GM18907 (cell line): ENCODE data around the gene AGGF1.
"Not testable (repeated sequence)": the region's sequence is repeated elsewhere in the genome, so short reads cannot be mapped to it uniquely, and the experiment has no call there.

Experiments used
- ATAC-seq: cut with Tn5 transposase; IDR thresholded peaks from one replicate; pipeline ENCODE4 v1.9.1; 2021; ENCODE audit warnings: mild to moderate bottlenecking, moderate library complexity; ENCODE audit not compliant: unreplicated experiment

AGGF1 gene

DNA sequence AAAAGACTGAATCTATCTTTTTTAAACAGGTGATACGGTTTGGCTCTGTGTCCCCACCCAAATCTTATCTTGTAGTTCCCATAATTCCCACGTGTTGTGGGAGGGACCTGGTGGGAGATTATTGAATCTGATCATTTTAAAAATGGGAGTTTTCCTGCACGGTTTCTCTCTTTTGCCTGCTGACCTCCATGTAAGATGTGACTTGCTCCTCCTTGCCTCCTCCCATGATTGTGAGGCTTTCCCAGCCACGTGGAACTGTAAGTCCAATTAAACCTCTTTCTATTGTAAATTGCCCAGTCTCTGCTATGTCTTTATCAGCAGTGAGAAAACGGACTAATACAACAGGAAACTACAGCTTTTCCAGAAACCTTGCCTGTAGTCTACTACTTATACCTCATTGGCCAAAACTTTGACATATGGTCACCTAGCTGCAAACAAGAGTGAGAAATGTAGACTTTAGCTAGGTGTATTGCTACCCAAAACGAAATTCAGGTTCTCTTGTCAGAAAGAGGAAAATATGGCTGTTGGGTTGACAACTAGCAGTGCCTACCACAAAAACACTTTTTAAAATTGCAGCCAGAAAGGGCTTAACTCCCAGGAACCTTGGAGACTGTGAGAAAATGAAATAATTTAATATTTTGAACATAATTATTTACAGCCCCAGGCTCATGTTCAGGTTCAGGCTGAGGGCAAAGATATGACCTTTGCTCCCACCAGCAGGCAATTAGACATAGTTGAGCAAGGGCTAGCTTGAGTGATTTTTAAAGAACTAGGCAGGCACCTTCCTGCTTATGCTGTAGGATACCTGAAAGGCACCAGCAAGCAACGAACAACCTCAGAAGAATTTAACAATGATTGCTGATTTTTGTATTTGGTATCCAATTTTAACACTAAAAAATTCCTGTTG lies 7.4 kb upstream of the AGGF1 start:
- ATAC-seq: no peak

DNA sequence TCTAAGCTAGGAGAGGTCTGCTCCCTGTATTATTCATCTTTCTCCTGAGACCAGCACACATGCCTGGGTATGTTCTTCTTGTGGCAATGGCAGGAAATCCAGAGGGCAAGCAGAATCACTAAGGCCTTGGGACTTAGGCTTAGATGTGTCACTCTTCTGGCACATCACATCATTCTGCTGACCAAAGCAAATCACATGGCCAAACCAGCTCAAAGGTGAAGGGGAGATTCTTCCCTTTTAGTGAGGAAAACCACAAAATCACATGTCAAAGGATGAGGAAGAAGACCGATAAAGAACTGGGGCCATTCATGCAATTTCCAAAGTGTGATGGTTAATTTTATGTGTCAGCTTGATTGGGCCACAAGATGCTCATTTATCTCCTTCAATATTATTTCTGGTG lies 5.7 kb upstream of the AGGF1 start:
- ATAC-seq: no peak

DNA sequence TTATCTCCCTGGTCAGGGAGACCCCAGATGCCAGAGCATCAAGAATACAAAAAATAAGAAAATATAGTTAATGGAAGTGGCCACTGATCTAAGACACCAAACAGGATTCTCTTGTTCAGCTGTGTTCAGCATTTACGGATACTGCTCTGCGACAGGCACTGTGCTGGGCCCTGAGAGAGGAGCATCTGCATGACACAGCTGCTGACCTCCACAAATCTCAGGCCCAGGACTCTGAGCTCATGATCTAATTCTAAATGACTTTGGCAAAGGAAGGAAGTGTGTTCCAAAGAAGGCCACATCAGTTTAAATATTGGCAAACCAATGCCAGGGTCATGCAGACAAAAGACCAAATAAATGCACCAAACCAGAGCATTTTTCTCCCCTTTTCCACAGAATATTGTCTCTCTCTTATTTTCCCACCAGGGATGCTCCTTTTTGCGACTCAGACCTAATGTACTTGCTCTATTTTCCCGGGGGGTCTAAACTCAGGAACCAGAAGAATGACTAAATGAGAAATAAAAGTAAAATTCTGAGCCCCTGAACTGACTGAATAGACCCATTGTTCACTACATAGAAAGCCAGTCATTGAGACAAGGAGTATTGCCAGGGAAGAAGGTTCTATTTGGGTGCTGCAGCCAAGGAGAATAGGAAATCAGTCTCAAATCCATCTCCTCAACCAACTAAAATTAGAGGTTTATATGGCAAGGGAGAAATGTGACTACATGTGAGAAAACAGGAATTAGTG lies 1.4 kb upstream of the AGGF1 start:
- ATAC-seq: no peak

DNA sequence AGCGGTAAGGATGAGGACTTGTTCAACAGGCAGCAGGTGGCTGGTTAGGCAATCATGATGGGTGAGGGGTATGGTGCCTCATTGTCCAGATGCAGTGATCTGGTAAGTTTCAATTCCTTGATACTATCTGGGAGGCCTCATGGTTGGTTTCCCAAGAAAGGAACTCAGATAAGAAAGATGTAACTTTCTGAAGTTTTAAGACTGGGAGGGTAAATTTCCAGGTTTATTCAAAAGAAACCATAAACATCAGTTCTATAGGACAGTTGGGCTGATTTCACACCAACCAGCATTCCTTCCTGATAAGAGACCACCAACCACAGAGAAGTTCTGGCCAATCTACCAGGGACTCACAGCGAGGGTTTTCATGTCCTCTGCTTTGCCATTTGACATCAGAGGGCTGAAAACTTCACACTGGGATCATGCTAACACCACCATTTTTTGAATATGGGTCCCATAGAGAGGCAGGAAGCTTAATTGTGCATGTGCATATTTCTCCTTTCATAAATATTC lies 773 bp upstream of the AGGF1 start:
- no peak for ATAC-seq

DNA sequence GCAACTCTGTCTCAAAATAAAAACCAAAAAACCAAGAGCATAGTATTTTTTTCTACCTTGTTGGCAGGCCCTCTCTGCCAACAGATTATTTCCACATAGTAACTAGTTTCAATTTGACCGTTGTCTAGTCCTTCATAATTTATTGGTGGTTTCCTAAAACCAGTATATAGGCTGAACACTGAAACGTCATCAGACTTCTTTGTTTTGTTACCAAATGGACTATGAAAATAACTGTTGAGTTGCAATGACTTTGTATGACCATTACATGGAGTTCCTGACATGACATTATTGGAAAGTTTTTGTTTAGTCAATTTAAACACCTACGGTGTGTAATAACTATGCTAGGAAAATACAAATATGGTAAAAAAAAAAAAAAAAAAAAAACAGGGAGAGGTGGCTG lies 1.7 kb downstream of the AGGF1 start:
- ATAC-seq: no peak

DNA sequence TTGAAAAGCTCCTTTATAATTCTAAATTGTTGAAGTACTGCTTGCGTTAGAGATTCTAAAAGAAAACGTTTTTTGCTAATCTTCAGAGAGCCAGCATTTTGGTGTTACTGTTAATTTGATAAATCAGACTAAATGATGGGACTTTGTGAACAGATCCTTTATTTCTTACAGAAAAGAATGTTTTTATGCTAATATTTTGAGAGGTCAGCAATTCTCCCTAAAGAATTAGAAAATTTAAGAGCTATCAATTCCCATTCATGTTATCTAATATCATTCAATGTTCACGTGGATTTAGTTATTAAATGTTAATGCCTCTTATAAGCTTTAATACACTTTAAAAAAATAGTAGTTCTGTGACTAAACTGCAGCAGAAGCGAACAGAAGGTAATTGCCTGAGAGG lies 2.4 kb downstream of the AGGF1 start:
- no peak for ATAC-seq

DNA sequence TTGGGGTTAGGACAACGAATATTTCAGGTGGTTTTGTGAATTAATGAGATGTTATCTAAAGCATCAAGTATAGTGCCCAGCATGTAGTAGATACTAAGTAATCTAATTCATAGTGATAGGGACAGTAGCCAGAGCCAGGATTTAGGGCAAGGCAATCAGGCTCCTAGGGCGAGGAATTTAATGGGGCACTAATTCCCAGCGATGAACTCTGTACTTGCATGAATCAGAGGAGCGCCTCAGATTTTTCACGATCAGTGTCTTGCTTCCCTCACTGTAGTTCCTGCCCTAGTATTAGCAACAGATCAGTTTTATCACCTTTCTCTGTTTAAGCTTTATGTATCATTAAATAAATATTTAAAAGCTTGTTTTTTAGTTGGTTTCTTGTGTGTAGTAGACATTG lies 3.1 kb downstream of the AGGF1 start:
- no peak for ATAC-seq

DNA sequence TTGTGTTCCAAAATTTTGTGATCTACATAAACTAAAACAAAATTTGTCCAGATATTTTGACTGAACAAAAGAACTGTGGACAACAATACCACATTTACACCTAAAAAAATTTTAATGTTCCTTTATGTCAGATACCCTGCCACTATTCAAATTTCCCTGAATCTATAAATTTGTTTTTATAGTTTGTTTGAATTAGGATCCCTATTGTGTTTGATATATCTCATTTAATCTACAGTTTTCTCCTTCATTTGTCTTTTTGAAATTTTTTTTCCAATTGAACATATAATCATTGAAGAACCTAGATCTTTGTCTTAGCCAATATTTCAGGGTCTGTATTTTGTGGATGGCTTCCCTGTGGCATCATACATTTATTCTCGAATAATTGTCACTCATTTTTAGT lies 5.7 kb downstream of the AGGF1 start:
- no peak for ATAC-seq

DNA sequence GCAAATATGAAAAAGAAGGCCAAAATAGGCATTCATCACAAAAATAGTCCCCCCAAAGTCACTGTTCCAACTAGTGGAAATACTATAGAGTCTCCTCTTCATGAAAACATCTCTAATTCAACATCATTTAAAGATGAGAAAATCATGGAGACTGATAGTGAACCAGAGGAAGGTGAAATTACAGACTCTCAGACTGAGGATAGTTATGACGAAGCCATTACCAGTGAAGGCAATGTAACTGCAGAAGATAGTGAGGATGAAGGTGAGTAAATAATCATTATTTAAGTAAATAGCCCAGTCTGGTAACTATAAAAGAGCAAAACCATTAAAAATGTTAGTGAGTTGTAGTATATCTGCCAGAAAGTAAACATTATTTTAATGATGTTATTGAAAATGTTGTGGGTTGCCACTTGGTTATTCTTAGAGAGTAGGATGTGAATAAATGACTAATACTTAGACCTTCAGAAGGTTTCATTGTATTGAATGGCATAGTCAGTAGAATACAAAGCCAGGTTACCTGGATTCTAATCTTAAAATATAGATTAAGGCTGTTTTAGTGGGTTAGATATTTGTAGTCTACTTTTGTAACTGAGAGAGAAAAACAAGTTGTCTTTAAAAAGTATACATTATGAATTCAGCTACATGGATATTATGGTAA lies 16.3 kb downstream of the AGGF1 start:
- no peak for ATAC-seq

DNA sequence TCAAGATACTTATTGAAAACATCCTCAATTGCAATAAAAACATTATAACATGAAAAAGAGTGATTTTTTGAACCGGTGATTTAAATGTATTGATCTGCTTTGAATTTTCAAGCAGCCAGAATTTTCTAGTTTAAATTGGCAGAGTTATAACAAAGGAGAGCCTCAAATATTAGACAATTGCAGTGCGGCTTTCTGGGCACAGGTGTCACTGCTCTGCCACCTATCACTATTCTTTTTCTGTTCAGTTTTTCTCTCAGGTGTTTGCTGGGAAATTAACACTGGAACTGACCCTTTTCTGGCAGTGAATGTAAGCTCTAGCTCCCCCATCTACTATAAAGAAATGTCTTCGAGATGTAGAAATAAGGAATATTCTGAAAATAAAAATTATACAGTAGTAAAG lies 33.8 kb downstream of the AGGF1 start:
- no peak for ATAC-seq

DNA sequence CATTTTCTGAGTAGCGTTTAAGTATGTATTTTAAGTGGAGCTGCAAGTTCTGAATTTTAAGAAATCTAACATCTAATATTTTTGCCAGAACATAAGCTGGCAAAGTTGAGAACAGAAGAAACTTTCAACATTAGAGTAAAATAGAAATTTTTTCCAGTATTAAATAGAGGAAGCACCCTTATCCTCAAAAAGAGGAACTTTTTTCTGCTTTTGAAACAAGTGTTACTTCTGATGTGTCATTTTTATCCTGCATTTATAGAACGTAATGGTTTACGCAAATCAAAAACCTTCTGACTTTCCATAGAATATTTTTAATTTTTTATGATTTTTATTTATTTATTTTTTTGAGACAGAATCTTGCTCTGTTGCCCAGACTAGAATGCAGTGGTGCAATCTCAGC lies 35.1 kb downstream of the AGGF1 start:
- no peak for ATAC-seq

DNA sequence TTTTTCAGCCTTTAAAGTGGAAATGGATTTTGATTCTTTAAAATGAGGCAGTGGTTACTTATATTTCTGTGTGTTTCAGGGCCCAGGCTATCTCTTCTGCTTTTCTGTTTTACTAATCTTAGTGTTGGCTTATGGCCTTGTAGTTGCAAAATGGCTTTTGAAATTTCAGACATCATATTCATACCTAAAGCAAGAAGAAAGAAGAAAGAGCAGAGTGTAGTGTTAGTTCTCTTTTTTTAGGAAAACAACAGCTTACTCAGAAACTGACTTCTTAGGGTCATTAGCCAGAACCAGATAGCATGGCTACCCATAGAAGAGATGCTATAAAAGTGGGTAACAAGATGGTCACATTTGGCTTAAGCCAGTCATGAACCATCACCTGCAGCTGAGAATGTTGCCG lies 36.0 kb downstream of the AGGF1 start:
- peak; percentile 31 for ATAC-seq

DNA sequence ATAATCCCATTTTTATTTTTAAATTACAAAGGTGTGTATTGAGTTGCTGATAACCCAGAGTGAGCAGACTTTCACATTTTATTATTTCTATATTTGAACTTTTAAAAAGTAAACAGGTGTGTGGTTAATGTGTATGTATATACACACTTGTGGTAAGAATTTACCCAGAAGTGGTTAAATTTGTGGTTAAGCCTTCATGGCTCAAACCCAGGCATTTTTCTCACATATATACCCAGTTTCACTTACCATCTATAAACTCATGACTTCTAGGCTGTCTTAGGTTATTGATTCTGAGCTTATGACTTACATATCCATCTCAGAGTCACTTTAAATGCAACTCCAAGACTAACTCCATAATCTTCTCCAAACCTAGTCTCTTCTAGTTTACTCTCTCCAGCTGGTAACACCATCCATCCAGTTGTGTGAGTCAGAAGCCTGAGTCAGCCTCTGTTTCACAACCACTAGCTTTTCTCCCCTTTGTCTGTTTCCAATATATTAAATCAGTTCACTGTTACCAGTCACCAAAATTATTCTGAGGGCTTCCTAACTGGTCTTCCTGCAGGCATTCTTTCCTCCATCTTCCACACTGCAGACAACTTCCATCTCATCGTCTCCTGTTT lies 36.7 kb downstream of the AGGF1 start:
- peak; percentile 74 for ATAC-seq

DNA sequence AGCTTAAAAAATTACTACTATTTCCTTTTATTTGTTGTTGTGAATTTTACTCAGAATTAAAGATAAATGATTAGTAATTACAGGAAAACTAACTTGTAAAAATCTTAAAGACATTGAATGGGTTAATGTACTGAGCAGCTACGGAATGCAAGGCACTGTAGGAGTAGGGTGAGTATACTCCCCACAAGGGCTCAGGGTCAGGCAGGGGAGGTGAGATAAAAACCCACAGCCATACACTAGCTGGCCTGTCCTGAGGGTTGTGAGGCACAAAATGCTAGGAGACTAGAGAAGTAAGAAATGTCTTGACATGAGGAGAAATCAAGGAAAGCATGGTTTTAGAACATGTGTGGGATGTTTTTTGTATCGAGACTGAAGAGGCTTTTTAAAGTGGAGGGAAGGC lies 43.5 kb downstream of the AGGF1 start:
- no peak for ATAC-seq

DNA sequence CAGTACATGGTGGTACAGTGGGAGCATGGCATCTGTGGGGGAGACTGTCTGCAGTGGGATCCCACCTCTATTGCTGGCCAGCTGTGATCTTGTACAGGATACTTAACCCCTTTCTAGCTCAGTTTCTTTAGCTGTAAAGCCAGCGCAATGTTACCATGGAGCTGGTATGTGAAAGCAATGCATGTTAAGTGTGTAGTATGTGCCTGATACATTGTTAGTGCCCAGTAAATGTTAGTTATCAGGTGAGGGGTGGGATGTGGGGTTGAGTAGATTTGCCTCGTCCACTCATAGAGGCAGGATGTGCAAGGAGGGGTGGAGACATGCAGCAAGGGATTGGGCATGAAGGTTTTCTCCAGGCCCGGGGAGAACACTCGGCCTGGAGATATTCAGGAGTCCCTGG lies 44.5 kb downstream of the AGGF1 start:
- no peak for ATAC-seq

DNA sequence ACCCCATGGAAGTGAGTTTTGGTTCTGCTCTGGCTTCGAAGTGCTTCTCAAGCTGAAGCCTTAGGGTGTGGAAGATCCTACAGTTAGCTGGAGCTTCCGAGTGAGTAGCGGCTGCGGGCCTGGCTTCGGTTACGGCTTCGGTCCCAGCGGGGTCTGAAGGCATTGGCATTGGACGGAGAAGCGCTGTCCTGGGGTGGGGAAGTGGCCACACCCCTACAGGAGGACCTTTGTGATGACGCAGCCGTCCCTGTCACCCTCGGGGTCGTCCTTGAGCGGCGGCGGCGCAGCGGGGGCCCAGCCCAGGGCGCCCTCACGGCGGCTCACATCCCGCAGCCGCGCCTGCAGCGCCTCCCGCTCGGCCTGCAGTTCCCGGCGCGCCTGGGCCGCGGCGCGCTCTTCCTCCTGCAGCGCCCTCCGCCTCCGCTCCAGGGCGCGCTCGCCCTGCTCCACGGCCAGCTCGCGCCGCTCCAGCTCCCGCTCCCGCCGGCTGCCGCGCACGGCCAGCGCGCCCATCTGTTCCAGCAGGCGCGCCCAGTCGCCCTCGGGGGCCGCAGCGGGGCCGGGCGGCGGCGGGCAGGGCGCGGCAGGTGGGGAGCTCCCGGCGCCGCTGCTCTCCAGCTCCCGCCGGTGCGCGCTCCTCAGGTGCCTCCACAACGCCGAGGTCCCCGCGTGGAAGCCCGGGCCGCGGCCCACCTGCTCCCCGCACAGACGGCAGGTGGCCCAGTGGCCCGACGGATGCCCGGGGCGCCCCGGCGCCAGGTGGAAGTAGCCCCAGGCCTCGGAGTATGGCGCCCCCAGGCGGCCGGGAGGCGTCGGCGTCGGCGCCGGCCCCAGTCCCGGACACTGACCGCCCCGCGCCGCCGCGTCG lies 47.0 kb downstream of the AGGF1 start:
- ATAC-seq: peak; percentile 85

DNA sequence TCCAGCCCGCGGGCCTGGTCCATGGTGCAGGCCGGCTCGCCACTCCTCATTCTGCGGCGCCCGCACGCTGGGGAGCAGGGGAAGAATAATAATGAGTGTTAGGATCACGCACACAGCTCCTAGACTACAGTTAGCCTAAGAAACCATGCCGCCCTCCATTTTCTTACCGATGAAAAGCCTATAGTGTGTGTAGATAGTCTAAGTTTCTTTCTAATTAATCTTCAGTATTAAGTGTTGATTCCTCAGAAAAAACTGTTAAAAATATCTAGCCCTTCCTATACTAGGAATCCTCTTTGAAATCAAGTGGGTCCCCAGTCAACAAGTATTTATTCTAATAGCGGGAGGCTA lies 47.6 kb downstream of the AGGF1 start:
- ATAC-seq: no peak

DNA sequence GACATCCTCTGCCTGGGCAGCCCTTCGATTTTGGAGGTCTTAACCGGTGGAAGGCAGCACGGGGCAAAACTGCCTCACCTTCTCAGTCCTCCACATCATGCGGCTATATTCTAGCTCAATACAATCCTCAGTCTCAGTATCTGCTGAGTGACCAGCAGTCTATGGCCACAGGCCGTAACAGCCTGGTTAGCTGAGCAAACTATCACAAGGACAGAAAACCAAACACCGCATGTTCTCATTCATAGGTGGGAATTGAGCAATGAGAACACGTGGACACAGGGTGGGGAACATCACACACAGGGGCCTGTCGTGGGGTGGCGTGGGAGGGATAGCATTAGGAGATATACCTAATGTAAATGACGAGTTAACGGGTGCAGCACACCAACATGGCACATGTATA lies 50.3 kb downstream of the AGGF1 start:
- ATAC-seq: not testable (repeated sequence)

DNA sequence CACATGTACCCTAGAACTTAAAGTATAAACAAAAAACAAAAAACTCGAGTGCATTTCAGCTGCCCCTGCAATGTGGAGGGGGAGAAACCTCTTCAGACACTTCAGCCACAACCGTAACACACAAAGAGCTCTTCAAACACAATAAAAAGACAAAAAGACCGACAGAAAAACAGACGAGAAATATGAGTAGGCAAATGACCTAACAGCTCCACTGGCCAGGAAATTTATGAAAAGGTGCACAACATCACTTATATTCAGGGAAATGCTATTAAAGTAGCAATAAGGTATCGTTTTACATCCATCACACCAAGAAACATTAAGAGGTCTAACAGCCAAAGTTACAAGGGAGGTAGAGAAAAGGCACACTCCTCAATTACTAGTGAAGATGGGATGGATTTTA lies 50.7 kb downstream of the AGGF1 start:
- ATAC-seq: no peak

DNA sequence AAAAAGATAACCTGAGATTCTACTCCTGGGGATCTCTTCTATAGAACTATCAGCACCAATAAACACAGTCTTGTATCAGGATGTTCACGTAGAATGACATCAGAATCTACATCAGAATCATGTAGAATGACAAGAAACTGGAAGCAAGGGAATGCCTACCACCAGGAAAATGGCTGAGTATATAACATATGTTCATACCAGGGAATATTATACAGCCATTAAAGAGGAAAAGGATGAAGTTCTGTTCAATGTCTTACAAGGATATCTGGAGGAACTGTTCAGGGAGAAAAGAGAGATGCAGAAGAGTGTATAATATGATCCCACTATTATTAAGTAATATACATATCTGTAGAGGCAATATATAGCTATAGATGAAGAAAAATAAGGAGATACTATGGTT lies 52.1 kb downstream of the AGGF1 start:
- ATAC-seq: no peak
